ENCODE results near the gene SLC35F3.

GRCh38 chr1:234229581-234230387, 325.3 kb downstream of the SLC35F3 start:
- TF ChIP-seq YY1 (IDR thresholded peaks at IDR 0.05; ENCODE audit: low read depth) (no peak), POLR2AphosphoS5 (IDR thresholded peaks at IDR 0.05; ENCODE audit: low read depth, low read length) (no peak), CTCF (IDR thresholded peaks at IDR 0.05) (no peak), TAF1 (IDR thresholded peaks at IDR 0.05; ENCODE audit: borderline replicate concordance, low read depth, low read length) (no peak), TEAD4 (IDR thresholded peaks at IDR 0.05; ENCODE audit: borderline replicate concordance, insufficient read depth) (no peak), EP300 (IDR thresholded peaks at IDR 0.05; ENCODE audit: borderline replicate concordance in 1 of 2, low read depth in 1 of 2, low read length in 1 of 2) (no peak), SIN3A (IDR thresholded peaks at IDR 0.05; ENCODE audit: borderline replicate concordance, low read depth, low read length) (no peak), NRF1 (IDR thresholded peaks at IDR 0.05; ENCODE audit: low read depth, low read length) (no peak), SMC3 (IDR thresholded peaks at IDR 0.05; ENCODE audit: low read depth, low read length) (no peak), MXI1 (IDR thresholded peaks at IDR 0.05; ENCODE audit: low read depth, low read length) (no peak), RCOR1 (IDR thresholded peaks at IDR 0.05; ENCODE audit: low read length) (no peak), ELF1 (IDR thresholded peaks at IDR 0.05) (no peak), RFX5 (IDR thresholded peaks at IDR 0.05; ENCODE audit: low read length) (no peak), FOXJ3 (CRISPR knock-in tag; IDR thresholded peaks at IDR 0.05) (no peak)

All from SK-N-SH (cell line).